HT1080 (cell line): ENCODE measurements around the gene LIG3. TPM values are rescaled to one million over a fixed set of nuclear protein-coding genes. Genes with fewer than 3 reads are reported as not detected.
A peak's percentile ranks its signal among the peaks of the same experiment; 100 is the strongest.
"Not testable (repeated sequence)": the region's sequence is repeated elsewhere in the genome, so short reads cannot be mapped to it uniquely, and the experiment has no call there.

Experiments
- DNase-seq: peaks from one replicate; pipeline ENCODE4 v3.0.0-alpha.2; 2015; ENCODE audit warnings: low read depth
- total RNA-seq: library from RNA; depleted of rRNA; stranded (reverse); fragments of >200 nt; shearing (Covaris generic); gene quantifications from 2 replicates; pipeline ENCODE4 v1.2.3, GENCODE V29; 2014

The LIG3 gene
- total RNA-seq, 1 experiment from 2014 or later, result 39.5 TPM

DNA sequence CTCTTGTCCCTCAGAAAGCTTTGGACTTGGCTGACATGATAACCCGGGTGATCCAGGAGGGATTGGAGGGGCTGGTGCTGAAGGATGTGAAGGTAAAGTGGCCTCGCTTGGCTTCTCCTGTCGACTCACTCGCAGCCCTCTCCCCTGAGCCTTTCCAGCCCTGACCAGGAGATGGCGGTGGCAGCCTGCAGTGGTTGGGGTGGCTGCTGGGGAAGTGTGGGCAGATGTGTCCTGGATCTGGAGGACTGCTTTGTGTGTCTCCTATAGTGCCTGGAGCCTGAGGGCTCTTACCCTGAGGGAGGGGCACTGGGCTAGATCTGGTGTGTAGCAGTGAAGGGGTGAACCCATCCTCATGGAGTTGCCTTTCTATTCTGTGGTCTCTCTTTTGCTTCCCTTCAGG is 17.9 kb downstream of the LIG3 start:
- peak; percentile 73 for DNase-seq

DNA sequence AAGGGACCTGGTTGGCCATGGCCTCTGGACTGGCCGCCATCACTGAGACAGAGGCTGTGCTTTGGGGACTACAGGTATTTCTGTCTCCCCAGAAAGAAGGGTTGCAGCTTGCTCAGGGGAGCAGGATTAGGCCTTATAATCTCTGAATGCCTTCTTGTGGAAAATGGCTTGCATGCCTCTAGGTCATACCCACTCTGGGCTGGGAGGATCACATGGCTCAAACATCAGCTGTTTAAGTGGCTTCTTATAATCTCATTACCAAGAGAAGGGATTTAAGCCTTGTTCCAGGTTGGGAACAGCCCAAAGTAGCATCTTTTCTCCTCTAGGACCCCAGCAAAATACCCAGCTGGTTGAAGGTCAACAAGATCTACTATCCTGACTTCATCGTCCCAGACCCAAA is 19.1 kb downstream of the LIG3 start:
- no peak for DNase-seq

DNA sequence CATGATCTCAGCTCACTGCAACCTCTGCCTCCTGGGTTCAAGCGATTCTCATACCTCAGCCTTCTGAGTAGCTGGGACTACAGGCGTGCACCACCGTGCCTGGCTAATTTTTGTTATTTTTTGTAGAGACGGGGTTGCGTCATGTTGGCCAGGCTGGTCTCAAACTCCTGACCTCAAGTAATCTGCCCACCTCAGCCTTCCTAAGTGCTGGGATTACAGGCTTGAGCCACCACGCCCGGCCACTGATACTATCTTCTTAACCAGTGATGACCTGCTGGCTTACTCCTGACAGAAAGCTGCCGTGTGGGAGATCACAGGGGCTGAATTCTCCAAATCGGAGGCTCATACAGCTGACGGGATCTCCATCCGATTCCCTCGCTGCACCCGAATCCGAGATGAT is 20.7 kb downstream of the LIG3 start:
- DNase-seq, result not testable (repeated sequence)

DNA sequence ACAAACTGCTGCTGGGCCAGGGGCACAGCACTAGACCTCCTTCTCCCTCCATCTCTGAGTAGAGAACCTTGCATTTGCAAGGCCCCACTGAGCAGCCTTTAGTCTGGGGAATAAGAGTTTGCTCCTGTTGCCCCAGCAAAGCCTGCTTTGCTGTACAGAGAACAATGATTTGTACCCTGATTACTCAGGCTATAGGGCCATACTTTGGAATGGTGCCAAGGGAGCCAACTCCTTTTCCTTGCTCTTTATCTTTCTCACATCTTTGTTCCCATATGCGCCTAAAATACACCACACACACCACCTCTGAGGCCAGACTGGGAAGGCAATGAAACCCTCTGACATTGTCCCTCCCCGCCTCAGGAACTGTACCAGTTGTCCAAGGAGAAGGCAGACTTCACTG is 21.2 kb downstream of the LIG3 start:
- DNase-seq, result no peak

DNA sequence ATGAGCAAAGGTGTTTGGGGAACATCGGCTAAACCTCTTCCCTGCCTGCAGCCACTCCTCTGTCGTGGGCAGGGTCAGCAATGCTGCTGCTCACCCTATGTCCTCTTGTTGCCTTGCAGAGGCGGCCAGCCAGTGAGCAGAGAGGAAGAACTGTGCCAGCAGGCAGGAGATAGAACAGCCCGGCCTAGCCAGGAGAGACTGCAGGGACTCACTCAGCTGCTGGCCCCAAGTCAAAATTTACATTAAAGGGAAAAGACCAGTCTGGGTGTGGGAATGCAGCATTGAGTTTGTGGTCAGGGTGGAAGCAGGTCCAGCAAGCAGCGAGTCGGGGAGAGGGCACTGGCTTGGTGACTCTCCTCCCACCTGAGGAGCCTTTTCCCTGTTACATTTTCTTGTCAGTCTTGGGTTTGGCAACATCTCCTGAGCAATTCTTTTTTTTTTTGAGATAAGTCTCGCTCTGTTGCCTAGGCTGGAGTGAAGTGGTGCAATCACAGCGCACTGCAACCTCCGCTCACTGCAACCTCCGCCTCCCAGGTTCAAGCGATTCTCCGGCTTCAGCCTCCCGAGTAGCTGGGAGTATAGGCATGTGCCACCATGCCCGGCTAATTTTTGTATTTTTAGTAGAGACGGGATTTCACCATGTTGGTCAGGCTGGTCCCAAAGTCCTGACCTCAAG is 22.7 kb downstream of the LIG3 start:
- DNase-seq, result peak; percentile 36

DNA sequence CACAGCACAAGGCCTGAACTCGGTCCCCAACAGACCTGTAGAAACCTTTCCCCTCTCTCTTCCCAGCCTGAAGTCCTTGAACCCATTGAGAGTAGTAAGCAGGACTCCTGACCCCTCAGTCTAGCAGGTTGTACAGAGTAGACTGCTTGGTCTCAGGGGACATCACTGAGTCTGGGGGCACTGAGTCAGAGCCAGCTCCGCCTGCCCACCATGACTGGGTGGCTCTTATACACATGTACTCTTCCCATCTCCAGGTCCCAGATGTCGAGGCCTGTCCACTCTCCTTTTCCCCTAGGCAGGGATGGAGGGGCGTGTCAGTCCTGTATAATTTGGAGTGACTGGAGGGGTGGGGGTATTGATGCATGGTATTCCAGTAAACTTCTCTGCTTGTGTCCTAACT is 23.5 kb downstream of the LIG3 start:
- DNase-seq, result no peak

DNA sequence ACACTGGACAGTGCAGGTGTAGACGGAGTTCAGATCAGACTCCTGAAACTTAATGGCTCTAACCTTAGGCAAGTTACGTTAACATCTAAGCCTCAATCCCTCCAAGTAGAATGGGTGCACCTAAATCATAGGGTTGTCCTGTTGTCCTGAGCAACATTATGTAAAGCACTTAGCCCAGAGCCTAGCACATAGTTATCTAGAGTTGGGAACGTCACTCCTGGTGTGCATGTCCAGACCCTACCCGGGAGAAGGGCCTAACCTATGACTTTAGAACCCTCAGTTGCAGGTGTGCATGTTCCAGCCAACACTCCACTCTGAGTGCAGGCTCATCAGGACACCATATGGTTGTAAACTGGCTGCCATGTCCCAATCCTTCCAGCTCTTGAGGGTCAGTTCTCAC is 26.0 kb downstream of the LIG3 start:
- no peak for DNase-seq

DNA sequence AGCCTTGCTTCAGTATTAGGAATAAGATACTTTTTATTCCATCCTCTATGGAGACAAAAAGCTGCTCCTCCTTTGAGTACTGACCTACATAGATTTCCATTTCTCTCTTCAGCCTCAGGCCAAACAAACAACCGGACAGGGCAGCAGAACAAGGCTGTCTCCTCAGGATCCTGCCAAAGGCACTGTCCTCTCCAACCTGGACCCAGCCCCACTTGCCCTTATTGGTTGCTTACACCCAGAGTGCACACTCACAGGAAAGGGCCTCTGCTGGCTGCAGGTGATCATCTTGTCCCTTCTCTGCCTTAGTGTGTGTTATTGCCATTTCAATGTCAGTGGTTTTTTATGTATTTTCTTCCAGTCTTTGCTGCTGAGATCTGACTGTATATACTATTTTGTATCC is 26.6 kb downstream of the LIG3 start:
- no peak for DNase-seq

DNA sequence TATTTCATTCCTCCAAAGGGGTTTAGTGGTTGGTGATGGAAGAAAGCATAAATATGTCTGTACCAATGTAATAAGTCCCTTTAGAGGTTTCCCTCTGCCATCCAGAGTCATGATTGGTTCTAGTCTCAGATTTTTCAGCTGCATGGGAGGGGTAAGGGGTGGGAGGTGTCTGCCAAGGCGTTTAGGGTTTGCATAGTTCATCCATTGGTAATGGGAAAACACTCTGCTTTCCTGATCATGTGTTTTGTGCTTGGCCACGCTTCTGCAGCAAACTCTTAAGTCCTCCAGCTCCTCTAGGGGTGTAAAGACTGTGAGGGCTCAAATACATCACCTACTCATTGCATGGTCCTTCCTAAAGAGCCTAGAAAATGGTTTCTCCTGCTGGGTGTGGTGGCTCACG is 29.8 kb downstream of the LIG3 start:
- DNase-seq, result no peak

DNA sequence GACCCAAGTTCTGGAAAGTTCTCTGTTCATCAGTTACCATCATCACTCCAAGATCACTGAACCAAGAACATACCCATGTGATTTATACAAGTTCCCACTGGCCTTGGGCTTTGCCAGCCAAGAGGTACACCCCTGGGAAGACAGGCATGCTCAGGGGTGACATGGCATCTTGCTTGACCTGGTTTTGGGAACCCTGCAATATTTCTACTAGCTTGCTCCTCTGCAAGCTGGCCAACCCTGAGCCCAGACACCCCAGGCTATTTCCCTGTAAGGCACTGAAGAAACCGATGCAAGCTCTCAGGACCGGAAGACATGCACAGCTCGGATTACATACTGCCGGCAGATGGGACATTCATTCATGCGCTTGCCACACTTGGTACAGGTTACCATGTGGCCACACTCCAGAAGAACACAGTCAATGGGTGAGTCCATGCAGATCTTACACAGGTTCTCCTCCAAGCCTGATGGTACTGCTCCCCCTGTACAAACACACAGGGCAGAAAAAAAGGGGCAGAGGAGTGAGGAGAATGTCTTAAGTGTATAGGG is 31.4 kb downstream of the LIG3 start:
- DNase-seq, result no peak

DNA sequence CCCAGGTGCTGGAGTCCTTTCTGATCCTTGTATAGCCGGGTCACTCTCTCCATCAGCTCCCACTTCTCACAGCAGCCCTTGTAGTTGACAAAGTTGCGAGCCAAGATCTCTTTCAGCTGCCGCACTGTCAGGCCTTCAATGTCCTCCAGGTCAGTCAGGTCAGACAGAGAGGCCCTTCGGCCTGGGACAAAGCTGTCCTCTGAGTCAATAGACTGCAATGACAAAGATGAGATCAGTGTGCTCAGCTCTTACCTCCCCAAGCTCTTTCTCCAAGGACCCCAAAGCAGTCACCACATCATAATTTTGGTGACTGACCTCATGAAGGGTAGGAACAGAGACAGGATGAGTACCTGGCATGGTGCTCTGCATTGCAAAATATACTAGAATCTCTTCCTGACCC is 36.1 kb downstream of the LIG3 start:
- no peak for DNase-seq

DNA sequence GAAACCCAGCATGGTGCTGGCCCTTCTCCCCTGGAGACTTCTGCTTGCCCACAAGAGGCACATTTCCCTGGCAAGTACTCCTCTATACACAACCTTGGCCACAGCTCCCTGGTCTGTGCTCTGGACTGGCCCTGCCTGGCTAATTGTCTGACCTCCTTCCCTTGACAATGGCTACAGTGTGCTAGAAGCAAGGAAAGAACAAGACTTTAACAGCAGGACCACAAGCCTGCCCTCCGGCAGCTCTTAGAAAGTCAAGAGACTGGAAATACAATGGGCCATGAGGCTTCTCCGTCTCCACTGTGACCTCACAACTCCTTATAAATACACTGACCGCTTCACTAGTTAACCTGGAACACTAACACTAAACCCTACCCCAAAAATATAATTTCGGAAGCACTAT is 36.7 kb downstream of the LIG3 start:
- DNase-seq, result no peak

DNA sequence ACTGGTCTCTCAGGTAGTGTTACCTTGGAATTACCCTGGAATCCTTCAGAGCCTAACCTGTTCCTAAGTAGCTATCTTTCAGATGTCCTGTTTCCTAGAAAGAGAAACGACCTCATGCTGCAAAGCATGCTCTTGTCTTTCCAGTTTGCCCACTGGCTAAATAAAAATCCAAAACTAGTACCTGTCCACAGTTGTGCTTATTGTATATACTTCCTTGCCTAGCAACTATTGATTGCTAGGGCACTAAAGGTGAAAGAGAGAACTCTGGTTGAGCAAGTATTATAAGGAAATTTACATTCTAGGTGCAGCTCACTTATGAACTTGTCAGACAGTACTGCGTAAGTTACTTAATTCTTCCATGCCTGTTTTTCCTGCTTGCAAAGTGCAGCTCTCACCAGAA is 38.5 kb downstream of the LIG3 start:
- DNase-seq, result no peak

DNA sequence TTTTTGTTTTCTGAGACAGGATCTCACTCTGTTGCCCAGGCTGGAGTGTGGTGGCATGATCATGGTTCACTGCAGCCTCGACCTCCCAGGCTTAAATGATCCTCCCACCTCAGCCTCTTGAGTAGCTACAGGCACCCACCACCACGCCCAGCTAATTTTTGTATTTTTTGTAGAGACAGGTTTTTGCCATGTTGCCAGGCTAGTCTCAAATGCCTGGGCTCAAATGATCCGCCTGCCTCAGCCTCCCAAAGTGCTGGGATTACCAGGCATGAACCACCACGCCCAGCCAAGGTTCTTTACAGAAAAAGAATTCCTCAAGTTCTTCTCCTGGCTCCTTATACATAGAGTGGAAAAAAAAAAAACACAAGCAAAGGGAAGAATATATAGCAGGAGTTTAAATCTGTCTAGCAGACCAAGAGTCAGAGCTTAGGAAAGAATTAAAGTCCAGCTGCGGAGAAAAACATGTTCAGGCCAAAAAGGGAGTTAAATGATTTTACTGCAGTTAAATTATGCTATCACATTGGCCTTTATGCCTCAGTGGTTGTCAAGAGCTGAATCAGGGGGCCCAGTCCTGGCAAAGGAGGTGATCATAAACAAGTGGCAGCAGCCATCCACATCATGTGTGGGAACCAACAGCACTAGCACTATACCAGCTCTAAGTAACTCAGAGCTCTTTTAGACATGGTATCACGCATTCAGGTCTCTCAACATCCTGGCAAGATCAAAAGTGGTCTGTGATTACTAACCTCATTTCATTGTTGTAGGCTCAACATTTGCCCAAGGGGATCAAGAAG is 39.3 kb downstream of the LIG3 start:
- DNase-seq, result no peak

DNA sequence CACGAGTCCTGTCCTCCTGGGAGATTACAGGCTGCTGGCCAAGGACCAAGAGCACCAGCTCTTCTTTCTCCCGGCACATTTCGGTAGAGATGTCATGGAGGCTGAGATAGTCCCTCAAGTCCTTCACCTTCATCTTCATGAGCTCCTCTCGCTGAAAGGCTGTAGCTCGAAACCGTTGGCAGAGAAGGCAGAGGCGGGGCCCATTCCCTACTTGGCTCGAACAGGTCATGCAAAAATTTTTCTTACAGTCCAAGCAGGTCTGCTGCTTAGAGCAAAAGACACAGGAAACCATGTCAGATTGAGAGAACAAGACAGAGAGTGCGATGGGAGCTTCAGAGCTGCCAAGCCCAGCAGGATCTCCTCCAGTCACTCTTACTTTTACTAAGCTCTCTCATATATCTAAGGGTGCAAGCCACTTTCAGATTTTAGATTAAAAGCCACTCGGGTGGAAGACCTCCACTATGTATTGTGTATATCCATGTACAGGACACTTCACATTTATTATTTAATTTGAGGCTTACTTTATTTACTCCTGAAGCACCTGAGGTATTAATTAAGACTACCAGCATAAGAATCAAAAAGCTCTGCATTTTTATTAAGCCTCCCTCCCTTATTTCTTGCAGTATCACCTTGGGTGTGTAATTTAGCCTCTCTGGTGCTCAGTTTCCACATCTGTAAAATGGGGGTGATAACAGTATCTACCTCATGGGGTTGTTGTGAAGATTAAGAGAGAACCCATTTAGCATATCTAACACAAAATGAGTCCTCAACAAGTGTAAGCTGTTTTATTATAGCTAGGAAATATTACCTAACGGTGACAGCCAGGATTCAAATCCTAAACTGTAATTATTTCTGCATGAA is 41.4 kb downstream of the LIG3 start:
- DNase-seq, result no peak

DNA sequence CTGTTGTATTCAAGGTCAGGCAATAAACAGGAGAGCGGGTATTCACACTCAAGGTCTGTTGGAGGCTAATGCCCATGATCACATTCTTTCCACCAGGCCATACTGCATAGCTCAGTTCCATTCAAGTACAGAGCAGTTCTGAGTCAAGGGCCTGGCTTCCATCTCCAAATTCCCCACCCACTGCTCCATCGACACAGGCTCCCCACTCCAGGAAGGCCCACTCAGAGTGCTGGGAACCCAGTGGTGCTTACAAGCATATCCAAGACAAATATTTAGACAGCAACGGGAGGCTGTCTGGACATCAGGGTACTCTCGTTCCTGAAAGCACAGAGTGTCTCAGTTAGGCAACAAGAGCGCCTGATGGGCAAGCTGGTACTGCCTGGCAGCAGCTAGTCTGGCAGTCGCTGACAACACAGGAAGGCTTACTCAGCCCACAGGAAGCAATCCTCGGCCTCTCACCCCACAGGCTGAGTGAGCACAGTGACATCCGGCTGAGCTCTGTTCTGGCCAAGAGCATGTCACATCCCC is 42.3 kb downstream of the LIG3 start:
- peak; percentile 95 for DNase-seq

DNA sequence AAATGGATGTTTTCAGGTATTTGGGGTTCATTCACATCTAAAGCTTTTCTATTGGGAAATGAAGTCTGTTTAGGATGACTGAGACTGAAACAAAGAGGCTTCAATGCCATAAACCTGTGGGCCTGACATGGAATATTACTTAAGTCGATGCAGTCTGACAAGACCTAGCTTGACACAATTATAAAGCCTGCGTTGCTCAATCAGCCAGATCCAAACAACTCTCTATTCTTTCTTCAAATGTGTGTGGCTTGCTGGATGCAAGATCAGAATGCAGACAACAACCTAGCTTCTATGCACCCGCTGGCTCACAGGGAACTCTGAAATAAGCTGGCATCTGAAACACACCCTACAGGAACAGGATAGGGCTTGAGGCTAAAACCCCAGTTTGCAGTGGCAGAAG is 43.2 kb downstream of the LIG3 start:
- DNase-seq, result no peak

DNA sequence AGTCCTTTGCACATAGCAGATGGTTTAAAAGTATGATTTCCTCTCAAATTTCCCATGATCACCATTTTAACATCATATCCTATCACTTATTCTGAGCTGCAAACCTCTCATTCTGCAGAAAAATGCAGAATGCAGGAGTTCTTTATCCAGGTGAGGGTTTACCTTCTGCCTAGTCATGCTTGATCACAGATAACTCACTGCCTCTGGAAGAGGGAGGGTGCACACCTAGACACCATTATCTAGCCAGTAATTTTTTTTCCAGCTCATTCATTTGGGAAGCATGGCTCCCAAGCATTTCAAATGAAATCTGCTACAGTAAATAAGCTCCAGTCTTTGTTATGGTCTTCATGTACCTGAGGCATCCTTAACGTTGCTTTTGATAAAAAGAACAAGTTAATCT is 45.2 kb downstream of the LIG3 start:
- no peak for DNase-seq

DNA sequence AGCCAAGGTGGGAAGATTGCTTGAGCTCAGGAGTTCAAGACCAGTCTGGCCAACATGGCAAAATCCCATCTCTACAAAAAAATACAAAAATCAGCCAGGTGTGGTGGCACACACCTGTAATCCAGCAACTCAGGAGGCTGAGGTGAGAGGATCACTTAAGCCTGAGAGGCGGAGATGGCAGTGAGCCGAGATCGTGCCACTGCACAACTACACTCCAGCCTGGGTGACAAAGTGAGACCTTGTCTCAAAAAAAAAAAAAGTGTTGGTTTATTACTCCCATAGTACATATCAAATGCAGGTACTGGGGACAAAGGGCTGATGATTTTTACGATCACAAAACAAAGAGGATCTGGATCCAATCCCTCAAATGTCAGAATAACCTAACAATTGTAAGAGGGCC is 47.8 kb downstream of the LIG3 start:
- DNase-seq, result not testable (repeated sequence)

DNA sequence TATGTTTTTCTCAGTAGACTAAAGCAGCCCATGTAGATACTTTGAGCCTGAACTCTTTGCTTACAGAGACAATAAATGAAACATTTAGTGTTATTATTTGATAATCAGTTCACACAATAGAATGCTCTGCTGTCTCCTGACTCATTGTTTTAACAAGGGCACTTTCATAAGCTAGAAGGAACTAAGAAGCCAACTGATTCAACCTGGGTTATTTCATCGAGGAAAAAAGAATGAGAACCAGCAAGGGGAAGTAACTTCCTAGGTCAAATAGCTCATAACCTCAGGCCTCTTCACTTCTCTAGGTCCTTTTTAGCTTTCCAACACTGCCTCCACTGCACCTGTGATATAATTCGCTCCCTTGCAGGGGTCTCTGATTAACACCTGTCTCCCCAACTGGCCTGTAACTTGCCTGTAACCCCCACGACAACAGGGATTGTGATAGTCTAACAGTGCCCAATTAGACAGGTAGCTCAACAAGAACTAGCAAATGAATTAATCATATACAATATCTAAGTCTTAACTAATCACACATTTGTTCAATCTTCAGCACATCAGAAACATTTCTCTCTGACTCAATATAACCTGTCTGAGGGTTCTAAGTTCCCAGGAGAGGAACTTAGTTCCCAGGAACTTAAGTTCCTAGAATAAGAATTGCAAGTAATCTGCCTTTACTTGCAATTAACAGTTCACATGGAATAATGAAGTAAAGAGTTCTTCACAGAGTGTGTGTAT is 48.4 kb downstream of the LIG3 start:
- no peak for DNase-seq

DNA sequence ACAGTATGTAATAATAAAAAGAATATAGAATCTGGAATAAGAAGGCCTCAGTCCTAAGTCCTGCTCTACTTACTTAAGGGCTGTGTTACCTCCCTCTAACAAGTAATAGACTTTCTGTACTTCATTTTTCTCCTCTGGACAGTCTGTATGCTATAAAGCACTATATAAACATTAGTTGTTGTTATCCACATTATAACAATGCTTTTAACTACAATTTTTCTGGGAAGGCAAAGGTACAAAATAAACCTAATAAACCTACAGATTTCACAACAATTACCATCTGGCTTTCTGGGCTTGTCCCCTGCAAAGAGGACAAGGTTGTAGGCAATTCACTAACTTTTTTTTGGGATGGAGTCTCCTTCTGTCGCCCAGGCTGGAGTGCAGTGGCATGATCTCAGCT is 50.5 kb downstream of the LIG3 start:
- DNase-seq, result no peak
